ENCODE results near the gene HTATIP2. TPM values are rescaled to one million over a fixed set of nuclear protein-coding genes. Genes with fewer than 3 reads are reported as not detected.

The HTATIP2 gene
- total RNA-seq, 3 donors from 2014 or later, result 72.6 to 148 (median 129) TPM

DNA sequence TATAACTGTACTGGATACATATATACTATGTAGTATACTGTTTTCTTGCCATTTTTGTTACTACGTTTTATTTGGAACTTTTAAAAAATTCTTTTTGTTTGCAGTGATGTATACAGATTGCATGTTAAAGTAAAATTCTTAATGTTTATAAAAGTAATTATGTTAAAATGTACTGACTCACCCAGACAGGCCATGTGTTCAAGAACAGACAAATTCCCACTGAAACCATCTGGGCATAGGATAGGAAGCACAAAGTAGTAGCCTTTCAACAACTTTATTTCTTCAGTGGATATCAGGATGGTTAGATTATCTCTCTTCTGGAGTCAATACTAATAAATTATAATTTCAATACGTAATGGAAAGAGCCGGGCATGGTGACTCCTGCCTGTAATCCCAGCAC is 43.8 kb downstream of the HTATIP2 start:
- TF ChIP-seq, protein P1, sequence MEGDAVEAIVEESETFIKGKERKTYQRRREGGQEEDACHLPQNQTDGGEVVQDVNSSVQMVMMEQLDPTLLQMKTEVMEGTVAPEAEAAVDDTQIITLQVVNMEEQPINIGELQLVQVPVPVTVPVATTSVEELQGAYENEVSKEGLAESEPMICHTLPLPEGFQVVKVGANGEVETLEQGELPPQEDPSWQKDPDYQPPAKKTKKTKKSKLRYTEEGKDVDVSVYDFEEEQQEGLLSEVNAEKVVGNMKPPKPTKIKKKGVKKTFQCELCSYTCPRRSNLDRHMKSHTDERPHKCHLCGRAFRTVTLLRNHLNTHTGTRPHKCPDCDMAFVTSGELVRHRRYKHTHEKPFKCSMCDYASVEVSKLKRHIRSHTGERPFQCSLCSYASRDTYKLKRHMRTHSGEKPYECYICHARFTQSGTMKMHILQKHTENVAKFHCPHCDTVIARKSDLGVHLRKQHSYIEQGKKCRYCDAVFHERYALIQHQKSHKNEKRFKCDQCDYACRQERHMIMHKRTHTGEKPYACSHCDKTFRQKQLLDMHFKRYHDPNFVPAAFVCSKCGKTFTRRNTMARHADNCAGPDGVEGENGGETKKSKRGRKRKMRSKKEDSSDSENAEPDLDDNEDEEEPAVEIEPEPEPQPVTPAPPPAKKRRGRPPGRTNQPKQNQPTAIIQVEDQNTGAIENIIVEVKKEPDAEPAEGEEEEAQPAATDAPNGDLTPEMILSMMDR (IDR thresholded peaks at IDR 0.05), result no peak
- intact Hi-C loops (cut with DNase I, micrococcal nuclease), result no loop called here
- Histone ChIP-seq H3K4me3 (no peak overlapping the region), H3K9me3 (no peaks in the 10 kb centered on the region), H3K36me3 (ENCODE audit: low read depth) (no peaks in the 10 kb centered on the region), H3K4me1 (ENCODE audit: low read depth) (no peaks in the 10 kb centered on the region)
- DNase-seq, result no peak
- ATAC-seq, result no peak

- TF ChIP-seq, protein P1 (IDR thresholded peaks at IDR 0.05), result no peak
- H3K4me3 ChIP-seq, result no peak overlapping the region
- no peaks in the 10 kb centered on the region for H3K9me3 ChIP-seq
- intact Hi-C loops (cut with DNase I, micrococcal nuclease), result no loop called here
- no peak for ATAC-seq
- DNase-seq, result no peak
- no peaks in the 10 kb centered on the region for H3K4me1 ChIP-seq (ENCODE audit: low read depth)
- H3K36me3 ChIP-seq (ENCODE audit: low read depth), result no peaks in the 10 kb centered on the region
These were observed 51.9 kb downstream of the HTATIP2 start for GRCh38 chr11:20415432-20415831.

- no peak for ATAC-seq
- DNase-seq, result no peak
These were observed 54.3 kb downstream of the HTATIP2 start for GRCh38 chr11:20417771-20418170.

DNA sequence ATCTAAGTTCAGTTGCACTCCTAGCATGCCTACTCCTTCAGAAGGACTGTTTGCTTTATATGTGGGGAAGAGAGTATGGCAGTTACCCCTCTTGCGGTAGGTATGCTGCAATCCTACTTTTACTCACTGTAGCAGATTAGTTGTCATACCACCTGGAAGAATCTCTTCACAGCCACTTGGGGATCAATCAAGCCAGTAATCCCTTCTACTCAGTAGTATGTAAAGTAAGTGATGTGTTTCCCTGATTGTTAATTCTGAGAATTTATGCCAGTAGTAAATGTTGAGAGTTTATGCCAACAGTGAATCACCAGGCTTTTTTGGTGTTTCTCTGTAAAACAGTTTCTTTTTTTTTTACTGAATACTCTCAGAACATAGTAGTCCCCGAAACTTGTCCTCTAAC is 58.4 kb downstream of the HTATIP2 start:
- H3K36me3 ChIP-seq (ENCODE audit: low read depth), result no peaks in the 10 kb centered on the region
- intact Hi-C loops (cut with DNase I, micrococcal nuclease), result no loop called here
- DNase-seq (no peak), ATAC-seq (no peak)
- no peak overlapping the region for H3K4me3 ChIP-seq
- TF ChIP-seq, protein P1 (IDR thresholded peaks at IDR 0.05), result no peak
- H3K9me3 ChIP-seq, result no peaks in the 10 kb centered on the region
- H3K4me1 ChIP-seq (ENCODE audit: low read depth), result no peaks in the 10 kb centered on the region

More at GRCh38 chr11:20417771-20418170, 54.3 kb downstream of the HTATIP2 start:
- no peaks in the 10 kb centered on the region for H3K4me1 ChIP-seq (ENCODE audit: low read depth)
- H3K4me3 ChIP-seq, result no peak overlapping the region
- TF ChIP-seq, protein P1 (IDR thresholded peaks at IDR 0.05), result no peak
- no peaks in the 10 kb centered on the region for H3K36me3 ChIP-seq (ENCODE audit: low read depth)
- intact Hi-C loops (cut with DNase I, micrococcal nuclease), result no loop called here
- H3K9me3 ChIP-seq, result no peaks in the 10 kb centered on the region

- ATAC-seq, result no peak
- TF ChIP-seq, protein P1 (IDR thresholded peaks at IDR 0.05), result no peak
- DNase-seq, result no peak
- no peaks in the 10 kb centered on the region for H3K9me3 ChIP-seq
- H3K4me1 ChIP-seq (ENCODE audit: low read depth), result no peaks in the 10 kb centered on the region
- no peaks in the 10 kb centered on the region for H3K36me3 ChIP-seq (ENCODE audit: low read depth)
- intact Hi-C loops (cut with DNase I, micrococcal nuclease), result no loop called here
- no peak overlapping the region for H3K4me3 ChIP-seq
These were observed 65.7 kb downstream of the HTATIP2 start for GRCh38 chr11:20429216-20429615.

Other genes starting within 250 kb of the HTATIP2 start
- not detected for gene DBX1, start 203.2 kb upstream of the HTATIP2 start, total RNA-seq
- 10 to 100 TPM; 11.6 to 12.7 (median 11.8) TPM for gene PRMT3, start 24.0 kb downstream of the HTATIP2 start, total RNA-seq
- not detected for gene SLC6A5, start 235.9 kb downstream of the HTATIP2 start, total RNA-seq